Stimulated activated CD4-positive, alpha-beta T cell treated with anti-CD3 and anti-CD28 coated beads, Interleukin-12 subunit alpha, Interleukin-12 subunit beta, amount 100 ng/mL, for 48 hours (primary cell): ENCODE measurements around the gene DHX34.
"Not testable (repeated sequence)": the region's sequence is repeated elsewhere in the genome, so short reads cannot be mapped to it uniquely, and the experiment has no call there.

Source experiments
- DNase-seq, 3 donors: peaks; one replicate each; pipeline ENCODE4 v3.0.0-alpha.2; 2020; ENCODE audit warnings: low read depth in 2 of 3, low spot score in 1 of 3

DHX34 gene

GRCh38 chr19:47365455-47365854 is 16.3 kb downstream of the DHX34 start:
- not testable (repeated sequence) for DNase-seq

- no peak for DNase-seq
Observed at GRCh38 chr19:47370045-47370611, 21.0 kb downstream of the DHX34 start.

GRCh38 chr19:47371261-47371660 is 22.1 kb downstream of the DHX34 start:
- no peak for DNase-seq

GRCh38 chr19:47372603-47373002 is 23.5 kb downstream of the DHX34 start:
- DNase-seq, result no peak

- DNase-seq, result no peak
Observed at GRCh38 chr19:47373246-47374240, 24.4 kb downstream of the DHX34 start.

GRCh38 chr19:47374876-47375693 is 26.0 kb downstream of the DHX34 start:
- no peak for DNase-seq

- DNase-seq, result no peak
Observed at GRCh38 chr19:47375694-47376588, 26.8 kb downstream of the DHX34 start.

- DNase-seq, result no peak
Observed at GRCh38 chr19:47376589-47377144, 27.6 kb downstream of the DHX34 start.

- no peak for DNase-seq
Observed at GRCh38 chr19:47377208-47377701, 28.1 kb downstream of the DHX34 start.

- DNase-seq, result no peak
Observed at GRCh38 chr19:47377801-47378200, 28.7 kb downstream of the DHX34 start.

GRCh38 chr19:47378246-47378645 is 29.1 kb downstream of the DHX34 start:
- DNase-seq, result no peak

- DNase-seq, result no peak
Observed at GRCh38 chr19:47379381-47379938, 30.3 kb downstream of the DHX34 start.

GRCh38 chr19:47380559-47380958 is 31.4 kb downstream of the DHX34 start:
- DNase-seq, result no peak

- no peak for DNase-seq
Observed at GRCh38 chr19:47381121-47381520, 32.0 kb downstream of the DHX34 start.

- no peak for DNase-seq
Observed at GRCh38 chr19:47381653-47382279, 32.7 kb downstream of the DHX34 start.

- DNase-seq, result not testable (repeated sequence)
Observed at GRCh38 chr19:47383890-47384289, 34.8 kb downstream of the DHX34 start.

GRCh38 chr19:47384533-47384932 is 35.4 kb downstream of the DHX34 start:
- not testable (repeated sequence) for DNase-seq

- DNase-seq, result not testable (repeated sequence)
Observed at GRCh38 chr19:47386582-47386981, 37.5 kb downstream of the DHX34 start.

- not testable (repeated sequence) for DNase-seq
Observed at GRCh38 chr19:47387623-47388022, 38.5 kb downstream of the DHX34 start.
